ENCODE results near the gene STRBP.

STRBP gene

DNA sequence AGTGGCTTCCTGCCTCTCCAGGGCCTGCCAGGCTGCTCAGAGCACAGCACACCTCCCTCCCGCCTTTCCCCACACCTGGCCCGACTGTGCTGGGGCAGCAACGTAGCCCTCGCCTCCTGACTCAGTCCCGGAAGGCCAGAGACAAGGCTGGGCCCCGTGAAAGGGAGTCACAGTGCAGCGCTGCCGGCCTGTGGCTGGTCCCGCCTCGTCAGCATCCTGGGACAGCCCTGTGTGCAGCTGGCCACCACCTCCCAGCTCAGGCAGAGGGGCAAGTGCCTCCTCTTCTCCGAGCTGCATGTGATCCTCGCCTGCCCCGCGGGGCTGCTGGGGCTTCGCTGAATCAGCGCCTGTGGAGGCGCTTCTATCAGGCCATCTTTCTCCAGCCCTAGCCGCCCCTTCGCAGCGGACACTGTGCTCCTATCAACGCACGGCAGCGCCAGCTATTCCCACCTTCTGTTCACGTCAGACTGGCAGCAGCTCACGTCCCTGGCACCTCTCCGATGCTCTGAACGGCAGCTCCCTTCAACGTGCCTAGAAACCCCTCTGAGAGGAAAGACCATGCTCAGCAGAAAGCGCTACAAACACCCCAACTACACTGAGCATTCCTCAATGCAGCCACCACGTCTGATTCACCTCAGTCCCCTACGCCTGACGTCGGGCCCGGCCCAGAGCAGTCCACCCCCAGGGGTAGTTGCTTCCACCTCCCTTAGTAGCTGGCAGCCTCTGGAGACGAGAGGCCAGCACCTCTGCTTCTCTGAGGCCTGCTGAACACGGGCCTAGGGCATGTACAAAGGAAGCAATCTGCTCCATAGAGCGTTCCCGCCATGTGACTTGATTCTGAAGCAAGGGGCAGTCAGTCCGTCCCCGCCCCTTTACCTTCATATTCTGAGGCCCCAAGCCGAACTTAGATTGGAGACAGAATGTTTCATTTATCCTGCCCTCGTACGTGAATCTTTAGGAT lies 156.1 kb downstream of the STRBP start:
- Histone ChIP-seq H3K4me3 (no peak overlapping the region), H3K27ac (peak overlapping the region in 1 of 2 donors; percentile 5)
- TF ChIP-seq, protein P1, sequence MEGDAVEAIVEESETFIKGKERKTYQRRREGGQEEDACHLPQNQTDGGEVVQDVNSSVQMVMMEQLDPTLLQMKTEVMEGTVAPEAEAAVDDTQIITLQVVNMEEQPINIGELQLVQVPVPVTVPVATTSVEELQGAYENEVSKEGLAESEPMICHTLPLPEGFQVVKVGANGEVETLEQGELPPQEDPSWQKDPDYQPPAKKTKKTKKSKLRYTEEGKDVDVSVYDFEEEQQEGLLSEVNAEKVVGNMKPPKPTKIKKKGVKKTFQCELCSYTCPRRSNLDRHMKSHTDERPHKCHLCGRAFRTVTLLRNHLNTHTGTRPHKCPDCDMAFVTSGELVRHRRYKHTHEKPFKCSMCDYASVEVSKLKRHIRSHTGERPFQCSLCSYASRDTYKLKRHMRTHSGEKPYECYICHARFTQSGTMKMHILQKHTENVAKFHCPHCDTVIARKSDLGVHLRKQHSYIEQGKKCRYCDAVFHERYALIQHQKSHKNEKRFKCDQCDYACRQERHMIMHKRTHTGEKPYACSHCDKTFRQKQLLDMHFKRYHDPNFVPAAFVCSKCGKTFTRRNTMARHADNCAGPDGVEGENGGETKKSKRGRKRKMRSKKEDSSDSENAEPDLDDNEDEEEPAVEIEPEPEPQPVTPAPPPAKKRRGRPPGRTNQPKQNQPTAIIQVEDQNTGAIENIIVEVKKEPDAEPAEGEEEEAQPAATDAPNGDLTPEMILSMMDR (IDR thresholded peaks at IDR 0.05), result no peak
- no peak for DNase-seq (ENCODE audit: low spot score)

DNA sequence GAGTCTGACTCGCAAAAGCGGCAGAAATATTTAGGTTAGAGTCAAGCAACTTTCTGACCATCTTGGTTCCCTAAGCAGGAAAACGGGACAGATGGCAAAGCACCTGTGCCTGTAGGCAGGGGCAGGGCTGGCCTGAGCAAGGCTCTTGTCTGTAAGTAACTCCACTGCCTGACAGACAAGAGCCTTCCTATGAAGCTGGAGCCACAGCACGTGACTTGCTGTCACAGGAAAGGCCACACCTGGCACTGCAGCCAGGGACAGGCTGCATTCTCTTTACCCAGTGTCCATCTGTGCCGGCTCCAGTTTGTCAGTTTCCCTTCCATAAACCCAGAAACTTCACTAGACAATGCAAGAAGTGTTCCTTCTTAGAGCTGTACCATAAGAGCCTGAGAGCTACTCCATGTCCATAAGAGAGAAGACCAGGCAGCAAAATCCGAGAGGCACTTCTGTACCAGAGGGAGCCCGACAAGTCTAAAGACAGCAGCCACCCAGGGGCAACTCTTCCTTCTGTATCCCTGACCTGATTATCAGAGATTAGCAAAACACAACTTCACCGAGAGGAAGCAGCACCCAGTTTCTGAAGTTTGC lies 156.9 kb downstream of the STRBP start:
- no peak overlapping the region for H3K4me3 ChIP-seq
- TF ChIP-seq, protein P1 (IDR thresholded peaks at IDR 0.05), result no peak
- DNase-seq (ENCODE audit: low spot score), result no peak
- H3K27ac ChIP-seq, result peak overlapping the region in 1 of 2 donors; percentile 5

DNA sequence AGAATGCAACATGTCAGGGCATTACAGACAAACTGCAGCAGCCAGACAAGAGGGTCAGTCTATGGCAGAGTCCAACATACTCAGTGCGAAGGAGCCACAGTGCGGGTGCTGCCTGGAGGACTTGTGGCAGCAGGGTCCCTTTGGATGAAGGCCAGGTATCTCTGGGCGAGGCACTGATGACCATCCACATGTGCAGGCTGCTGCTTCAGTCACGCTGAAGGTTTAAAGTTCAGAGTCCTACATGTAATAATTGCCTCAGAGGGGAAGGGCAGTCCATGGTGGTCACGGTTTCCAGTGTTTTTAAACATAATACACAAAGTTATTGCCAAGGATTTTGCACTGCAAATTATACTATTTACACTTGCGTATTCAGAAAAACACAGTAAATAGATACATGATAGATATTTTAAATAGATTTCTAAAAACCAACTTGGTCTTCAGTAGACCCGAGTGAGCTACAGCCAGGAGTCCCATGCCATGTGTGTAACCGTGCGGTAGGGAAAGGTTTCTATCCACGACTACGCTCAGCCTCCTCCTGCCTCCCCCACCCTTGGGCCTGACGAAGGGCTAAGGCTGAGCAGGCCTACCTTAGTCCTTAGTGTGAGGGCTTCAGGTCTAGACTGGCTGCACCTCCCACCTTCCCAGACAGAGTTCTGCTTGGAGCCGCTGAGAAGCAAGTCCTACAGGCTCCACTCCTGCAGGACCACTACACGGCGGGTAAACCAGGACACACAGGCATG lies 158.7 kb downstream of the STRBP start:
- Histone ChIP-seq H3K27ac (no peak overlapping the region), H3K4me3 (no peak overlapping the region)
- TF ChIP-seq, protein P1 (IDR thresholded peaks at IDR 0.05), result no peak
- DNase-seq (ENCODE audit: low spot score), result no peak

DNA sequence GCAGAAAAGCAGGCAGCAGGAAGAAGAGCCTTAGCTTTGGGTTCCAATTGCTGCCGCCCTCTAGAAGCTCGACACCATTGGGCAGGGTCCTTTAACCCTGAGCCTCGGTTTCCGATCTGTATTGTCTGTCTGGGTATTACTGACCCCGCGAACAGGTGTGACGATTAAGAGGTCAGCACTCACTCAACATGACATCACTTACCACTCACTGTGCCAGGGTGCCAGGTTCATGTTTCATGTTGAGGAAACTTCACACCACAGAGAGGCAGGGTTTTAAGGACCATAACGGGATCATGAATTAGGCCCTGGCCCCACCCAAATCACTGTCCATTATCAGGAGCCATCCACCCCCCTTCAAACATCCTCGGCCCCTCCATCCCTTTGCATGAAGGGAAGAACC lies 159.4 kb downstream of the STRBP start:
- no peak overlapping the region for H3K4me3 ChIP-seq
- no peak overlapping the region for H3K27ac ChIP-seq
- no peak for DNase-seq (ENCODE audit: low spot score)
- TF ChIP-seq, protein P1 (IDR thresholded peaks at IDR 0.05), result no peak

DNA sequence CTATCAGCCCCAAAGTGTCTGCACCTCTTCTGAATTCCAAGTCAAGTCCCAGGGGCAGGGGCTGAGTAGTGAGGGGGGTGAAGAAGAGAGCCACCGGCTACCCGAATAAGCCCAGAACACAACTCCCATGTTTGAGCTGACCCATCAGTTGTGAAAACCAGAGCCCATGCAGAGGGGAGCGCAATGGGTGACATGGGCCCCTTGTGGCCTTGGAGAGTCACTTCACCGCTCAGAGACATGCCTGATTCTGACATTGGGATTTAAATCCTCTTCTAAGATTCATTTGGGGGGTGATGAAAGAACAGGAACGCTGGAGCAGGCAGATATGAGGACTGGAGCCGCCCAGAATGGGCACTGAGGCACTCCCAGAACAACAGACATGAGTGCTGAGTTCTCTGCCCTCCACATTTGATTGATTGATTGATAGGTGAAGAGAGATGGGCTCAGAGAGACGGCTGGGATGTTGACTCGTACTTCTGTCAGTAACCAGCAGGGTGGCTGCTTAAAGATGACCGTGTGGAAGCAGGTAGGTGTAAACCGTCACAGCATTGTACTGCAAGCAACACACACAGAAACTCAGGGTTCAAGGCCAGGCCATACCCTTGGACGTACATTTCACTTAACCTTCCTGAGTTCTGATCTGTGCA lies 160.6 kb downstream of the STRBP start:
- no peak for DNase-seq (ENCODE audit: low spot score)
- Histone ChIP-seq H3K27ac (no peak overlapping the region), H3K4me3 (no peak overlapping the region)
- TF ChIP-seq, protein P1 (IDR thresholded peaks at IDR 0.05), result no peak

DNA sequence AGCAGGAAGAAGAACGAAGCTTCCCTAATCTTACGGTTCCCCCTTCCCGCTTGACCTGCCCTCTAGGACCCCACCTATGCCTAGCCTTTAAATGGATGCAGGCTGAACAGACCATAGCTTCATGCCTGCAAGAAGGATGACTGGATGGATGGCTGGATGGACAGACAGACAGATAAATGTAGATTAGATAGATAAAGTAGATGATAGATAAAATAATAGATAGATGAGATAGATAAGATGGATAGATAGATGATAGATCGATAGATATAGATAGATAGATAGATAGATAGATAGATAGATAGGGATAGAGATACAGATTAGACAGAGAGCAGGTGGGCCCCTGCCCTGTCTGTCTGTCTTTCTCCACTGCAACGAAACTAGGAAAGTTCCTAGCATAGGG lies 162.9 kb downstream of the STRBP start:
- H3K4me3 ChIP-seq, result no peak overlapping the region
- TF ChIP-seq, protein P1 (IDR thresholded peaks at IDR 0.05), result no peak
- H3K27ac ChIP-seq, result no peak overlapping the region
- no peak for DNase-seq (ENCODE audit: low spot score)
